HCT116 (cell line): ENCODE results near the gene MED6. TPM values are rescaled to one million over a fixed set of nuclear protein-coding genes. Genes with fewer than 3 reads are reported as not detected.

Source experiments
- ATAC-seq: fragments of 200-7000 bp; cut with Tn5 transposase; 2 replicates; pipeline ENCODE4 v1.9.1; 2020; ENCODE audit warnings: mild to moderate bottlenecking, moderate library complexity
- BruUV-seq: library from RNA; stranded (reverse); fragments of 400-500 nt; replicated peaks from 2 replicates; lab custom pipeline; 2021; lab: Mats Ljungman, UMichigan
- CTCF ChIA-PET: fragments of 300-600 bp; sonication (Branson Sonifier 250); formaldehyde crosslinking; loops from one replicate; lab custom pipeline; 2021; ENCODE audit warnings: antibody characterized with exemption; lab: Charles Lee
- POLR2A ChIA-PET: fragments of 300-600, 350-600 bp; sonication (Branson Sonifier 250); formaldehyde crosslinking; loops from one replicate; lab custom pipeline; 2021; ENCODE audit warnings: antibody characterized with exemption; lab: Charles Lee
- RAD21 ChIA-PET, 2 experiments: fragments of 300-600 bp; sonication (Branson Sonifier 250); formaldehyde crosslinking; loops; one replicate each; lab custom pipeline; 2023; ENCODE audit warnings: low total read pairs in 2 of 2; ENCODE audit not compliant: uncharacterized antibody in 2 of 2, unreplicated experiment in 2 of 2, low non-redundant PET in 1 of 2; lab: Charles Lee
- DNase-seq: peaks from one replicate; pipeline ENCODE4 v3.0.0-alpha.2; 2010; ENCODE audit warnings: low read depth, low spot score
- H2AFZ ChIP-seq: fragments of 200-600 bp; shearing (Covaris generic), sonication (generic); 2 replicates; pipeline ENCODE4 v1.6.1; 2017; ENCODE audit warnings: low read depth, mixed run types, mixed read lengths, antibody characterized with exemption, low read length; ENCODE audit not compliant: poor library complexity, severe bottlenecking
- H3K27ac ChIP-seq: 2 replicates; pipeline ENCODE4 v1.5.1; 2012; ENCODE audit warnings: low read depth, low read length
- H3K27me3 ChIP-seq: fragments of 200-600 bp; sonication (generic); 2 replicates; pipeline ENCODE4 v1.6.1; 2016; ENCODE audit warnings: mixed run types, low read length, mixed read lengths; ENCODE audit not compliant: insufficient read depth
- H3K36me3 ChIP-seq, 2 experiments: fragments of 200-500 bp in 1 of 2; fragments of 200-600 bp in 1 of 2; sonication (Bioruptor generic) in 1 of 2; sonication (generic) in 1 of 2; 2 replicates each; pipeline versions ENCODE4 v1.5.1 to v1.6.1; 2014 to 2016; ENCODE audit warnings: low read length in 2 of 2, inconsistent platforms in 1 of 2, mixed read lengths in 1 of 2, mixed run types in 1 of 2; ENCODE audit not compliant: insufficient read depth in 2 of 2, control insufficient read depth in 1 of 2
- H3K4me1 ChIP-seq, 2 experiments: fragments of 200-600 bp in 1 of 2; sonication (generic) in 1 of 2; 2 replicates each; pipeline versions ENCODE4 v1.5.1 to v1.6.1; 2012 to 2017; ENCODE audit warnings: low read length in 2 of 2, inconsistent platforms in 1 of 2, mild to moderate bottlenecking in 1 of 2, mixed read lengths in 1 of 2, mixed run types in 1 of 2, moderate library complexity in 1 of 2; ENCODE audit not compliant: insufficient read depth in 2 of 2, control insufficient read depth in 1 of 2
- H3K4me2 ChIP-seq: fragments of 200-600 bp; sonication (generic); 2 replicates; pipeline ENCODE4 v1.6.1; 2017; ENCODE audit warnings: mixed run types, low read length, mixed read lengths
- H3K4me3 ChIP-seq, 2 experiments: fragments of 200-600 bp in 1 of 2; sonication (generic) in 1 of 2; replicated peaks in 1 of 2; 2 replicates each; pipeline ENCODE4 v1.5.1; 2011 to 2016; ENCODE audit warnings: low read length in 2 of 2, control low read depth in 1 of 2, low read depth in 1 of 2, mild to moderate bottlenecking in 1 of 2, mixed read lengths in 1 of 2, mixed run types in 1 of 2
- H3K79me2 ChIP-seq: fragments of 200-600 bp; sonication (generic); 2 replicates; pipeline ENCODE4 v1.6.1; 2017; ENCODE audit warnings: mild to moderate bottlenecking, mixed run types, low read length, moderate library complexity, mixed read lengths; ENCODE audit not compliant: insufficient read depth
- H3K9ac ChIP-seq: fragments of 200-600 bp; sonication (generic); 2 replicates; pipeline ENCODE4 v1.6.1; 2016; ENCODE audit warnings: low read length, mixed read lengths
- H3K9me2 ChIP-seq: fragments of 200-600 bp; sonication (generic), shearing (Covaris generic); 2 replicates; pipeline ENCODE4 v1.6.1; 2017; ENCODE audit warnings: mixed run types, mild to moderate bottlenecking, moderate library complexity; ENCODE audit not compliant: insufficient read depth
- H3K9me3 ChIP-seq, 2 experiments: fragments of 200-500 bp in 1 of 2; fragments of 200-600 bp in 1 of 2; sonication (Bioruptor generic) in 1 of 2; sonication (generic) in 1 of 2; 2 replicates each; pipeline ENCODE4 v1.6.1; 2014 to 2017; ENCODE audit warnings: low read length in 2 of 2, mixed read lengths in 2 of 2, inconsistent platforms in 1 of 2, low read depth in 1 of 2, mild to moderate bottlenecking in 1 of 2, mixed run types in 1 of 2, moderate library complexity in 1 of 2; ENCODE audit not compliant: control insufficient read depth in 1 of 2, insufficient read depth in 1 of 2
- H4K20me1 ChIP-seq: fragments of 200-600 bp; sonication (generic), shearing (Covaris generic); 2 replicates; pipeline ENCODE4 v1.6.1; 2017; ENCODE audit warnings: mixed run types, mild to moderate bottlenecking, moderate library complexity; ENCODE audit not compliant: insufficient read depth
- CEBPB ChIP-seq: IDR thresholded peaks from 2 replicates; pipeline ENCODE4 v1.6.1; 2012; ENCODE audit warnings: low read depth
- EGR1 ChIP-seq: IDR thresholded peaks from 2 replicates; pipeline ENCODE4 v1.6.1; 2012; ENCODE audit warnings: low read depth
- JUND ChIP-seq: IDR thresholded peaks from 2 replicates; pipeline ENCODE4 v1.6.1; 2012
- POLR2A ChIP-seq: IDR thresholded peaks from 2 replicates; pipeline ENCODE4 v1.7.0; 2011; ENCODE audit warnings: borderline replicate concordance; ENCODE audit not compliant: insufficient read depth, insufficient read length; ENCODE audit errors: extremely low read depth
- SP1 ChIP-seq: IDR thresholded peaks from 2 replicates; pipeline ENCODE4 v1.6.1; 2012; ENCODE audit warnings: low read depth
- TCF7L2 ChIP-seq: IDR thresholded peaks from 2 replicates; pipeline ENCODE4 v1.7.0; 2011; ENCODE audit warnings: borderline replicate concordance, inconsistent platforms; ENCODE audit not compliant: insufficient read depth, insufficient read length; ENCODE audit errors: extremely low read depth
- YY1 ChIP-seq: IDR thresholded peaks from 2 replicates; pipeline ENCODE4 v1.6.1; 2011; ENCODE audit warnings: low read length, low read depth, moderate library complexity, mild to moderate bottlenecking; ENCODE audit not compliant: insufficient replicate concordance; ENCODE audit errors: extremely low read depth
- ZFX ChIP-seq: fragments of 450-650 bp; IDR thresholded peaks from 2 replicates; pipeline ENCODE4 v1.6.1; 2017
- ZNF274 ChIP-seq: fragments of 200-500 bp; sonication (Bioruptor generic); IDR thresholded peaks from 2 replicates; pipeline ENCODE4 v1.6.1; 2014; ENCODE audit warnings: mild to moderate bottlenecking, low read depth, low read length, inconsistent platforms
- intact Hi-C: fragments of 100-400 bp; cut with micrococcal nuclease; formaldehyde crosslinking; loops from 2 replicates; pipeline ENCODE4 v1.10.0; 2022
- total RNA-seq: library from RNA; stranded (reverse); gene quantifications from one replicate; pipeline ENCODE4 v1.2.1, GENCODE V29; 2021; ENCODE audit not compliant: unreplicated experiment
- TF ChIP-seq, protein P1 (sequence below): IDR thresholded peaks from 2 replicates; pipeline ENCODE4 v1.6.1; 2012; ENCODE audit warnings: low read depth
- TF ChIP-seq, protein P2 (sequence below): IDR thresholded peaks from 2 replicates; pipeline ENCODE4 v1.6.1; 2012

The MED6 gene
- total RNA-seq, 1 experiment from 2014 or later: 39.6 TPM

DNA sequence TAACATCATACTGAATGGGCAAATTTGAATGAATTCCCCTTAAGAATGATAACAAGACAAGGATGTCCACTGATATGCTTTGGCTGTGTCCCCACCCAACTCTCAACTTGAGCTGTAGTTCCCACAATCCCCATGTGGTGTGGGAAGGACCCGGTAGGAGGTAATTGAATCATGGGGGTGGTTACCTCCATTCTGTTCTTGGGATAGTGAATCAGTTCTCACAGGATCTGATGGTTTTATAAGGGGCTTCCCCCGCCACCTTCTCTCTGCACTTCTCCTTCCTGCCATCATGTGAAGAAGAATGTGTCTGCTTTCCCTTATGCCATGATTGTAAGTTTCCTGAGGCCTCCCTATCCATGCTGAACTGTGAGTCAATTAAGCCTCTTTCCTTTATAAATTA is 29.3 kb downstream of the MED6 start:
- no TSS peak for BruUV-seq
- H3K9ac ChIP-seq: no peak overlapping the region
- H4K20me1 ChIP-seq: peaks cover 4% of the 10 kb centered on the region; the same call in 1 of the 2 replicates
- TF ChIP-seq, protein P1, sequence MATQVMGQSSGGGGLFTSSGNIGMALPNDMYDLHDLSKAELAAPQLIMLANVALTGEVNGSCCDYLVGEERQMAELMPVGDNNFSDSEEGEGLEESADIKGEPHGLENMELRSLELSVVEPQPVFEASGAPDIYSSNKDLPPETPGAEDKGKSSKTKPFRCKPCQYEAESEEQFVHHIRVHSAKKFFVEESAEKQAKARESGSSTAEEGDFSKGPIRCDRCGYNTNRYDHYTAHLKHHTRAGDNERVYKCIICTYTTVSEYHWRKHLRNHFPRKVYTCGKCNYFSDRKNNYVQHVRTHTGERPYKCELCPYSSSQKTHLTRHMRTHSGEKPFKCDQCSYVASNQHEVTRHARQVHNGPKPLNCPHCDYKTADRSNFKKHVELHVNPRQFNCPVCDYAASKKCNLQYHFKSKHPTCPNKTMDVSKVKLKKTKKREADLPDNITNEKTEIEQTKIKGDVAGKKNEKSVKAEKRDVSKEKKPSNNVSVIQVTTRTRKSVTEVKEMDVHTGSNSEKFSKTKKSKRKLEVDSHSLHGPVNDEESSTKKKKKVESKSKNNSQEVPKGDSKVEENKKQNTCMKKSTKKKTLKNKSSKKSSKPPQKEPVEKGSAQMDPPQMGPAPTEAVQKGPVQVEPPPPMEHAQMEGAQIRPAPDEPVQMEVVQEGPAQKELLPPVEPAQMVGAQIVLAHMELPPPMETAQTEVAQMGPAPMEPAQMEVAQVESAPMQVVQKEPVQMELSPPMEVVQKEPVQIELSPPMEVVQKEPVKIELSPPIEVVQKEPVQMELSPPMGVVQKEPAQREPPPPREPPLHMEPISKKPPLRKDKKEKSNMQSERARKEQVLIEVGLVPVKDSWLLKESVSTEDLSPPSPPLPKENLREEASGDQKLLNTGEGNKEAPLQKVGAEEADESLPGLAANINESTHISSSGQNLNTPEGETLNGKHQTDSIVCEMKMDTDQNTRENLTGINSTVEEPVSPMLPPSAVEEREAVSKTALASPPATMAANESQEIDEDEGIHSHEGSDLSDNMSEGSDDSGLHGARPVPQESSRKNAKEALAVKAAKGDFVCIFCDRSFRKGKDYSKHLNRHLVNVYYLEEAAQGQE: no peak
- TF ChIP-seq CEBPB (no peak), YY1 (no peak), EGR1 (no peak), POLR2A (no peak), JUND (no peak), ZFX (no peak), SP1 (no peak), ZNF274 (no peak), TCF7L2 (no peak)
- TF ChIP-seq, protein P2, sequence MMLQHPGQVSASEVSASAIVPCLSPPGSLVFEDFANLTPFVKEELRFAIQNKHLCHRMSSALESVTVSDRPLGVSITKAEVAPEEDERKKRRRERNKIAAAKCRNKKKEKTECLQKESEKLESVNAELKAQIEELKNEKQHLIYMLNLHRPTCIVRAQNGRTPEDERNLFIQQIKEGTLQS: no peak
- TF ChIP-seq, all 23 proteins: peak for 0
- POLR2A ChIA-PET: interaction anchor here (1.4 kb wide), 1 partner anchor 23 kb away, joined by 3 read pairs; no protein-coding TSS in a partner anchor
- no peak for DNase-seq
- intact Hi-C loops: no loop called here
- Histone ChIP-seq H3K27ac (no peak overlapping the region), H3K4me2 (no peak overlapping the region), H3K9me2 (no peaks in the 10 kb centered on the region), H2AFZ (no peak overlapping the region), H3K36me3 (no peaks in the 10 kb centered on the region), H3K9me3 (no peaks in the 10 kb centered on the region), H3K79me2 (no peaks in the 10 kb centered on the region), H3K4me1 (no peaks in the 10 kb centered on the region), H3K27me3 (no peaks in the 10 kb centered on the region), H3K4me3 (no peak overlapping the region)
- ATAC-seq: no peak
- CTCF ChIA-PET: no interaction called here
- RAD21 ChIA-PET: no interaction called here
